Naive thymus-derived CD4-positive, alpha-beta T cell (primary cell): ENCODE results near the gene ANKRD44. TPM values are rescaled to one million over a fixed set of nuclear protein-coding genes. Genes with fewer than 3 reads are reported as not detected.

Experiments
- ATAC-seq: fragments of 150-1000 bp; cut with Tn5 transposase; 2 replicates; pipeline ENCODE4 v1.10.0; 2021; ENCODE audit warnings: mild to moderate bottlenecking, moderate library complexity
- CTCF ChIA-PET: fragments of 350-600 bp; sonication (Branson Sonifier 250); formaldehyde crosslinking; loops from one replicate; lab custom pipeline; 2021; ENCODE audit warnings: antibody characterized with exemption; lab: Charles Lee
- POLR2A ChIA-PET: fragments of 350-600 bp; sonication (Branson Sonifier 250); formaldehyde crosslinking; loops from one replicate; lab custom pipeline; 2021; ENCODE audit warnings: antibody characterized with exemption, inconsistent platforms; lab: Charles Lee
- DNase-seq, 9 donors: peaks; one replicate each; pipeline versions ENCODE4 v3.0.0 to v3.0.0-alpha.2; 2020 to 2022; ENCODE audit warnings: mixed read lengths in 1 of 9
- H3K27ac ChIP-seq: one replicate; pipeline ENCODE4 v1.7.0; 2013; ENCODE audit warnings: mild to moderate bottlenecking, low read depth, low read length, moderate library complexity
- H3K27me3 ChIP-seq, 2 donors: one replicate each; pipeline ENCODE4 v1.7.0; 2013; ENCODE audit warnings: low read length in 2 of 2, mild to moderate bottlenecking in 2 of 2, moderate library complexity in 2 of 2; ENCODE audit not compliant: control insufficient read depth in 2 of 2, insufficient read depth in 2 of 2
- H3K36me3 ChIP-seq, 3 experiments: 1 replicate in 2 of 3; 2 replicates in 1 of 3; pipeline ENCODE4 v1.7.0; 2013; ENCODE audit warnings: low read length in 3 of 3, mild to moderate bottlenecking in 3 of 3, moderate library complexity in 1 of 3; ENCODE audit not compliant: insufficient read depth in 3 of 3, control insufficient read depth in 2 of 3
- H3K4me1 ChIP-seq, 2 donors: one replicate each; pipeline ENCODE4 v1.7.0; 2013; ENCODE audit warnings: low read length in 2 of 2, mild to moderate bottlenecking in 2 of 2, moderate library complexity in 1 of 2; ENCODE audit not compliant: control insufficient read depth in 2 of 2, insufficient read depth in 2 of 2
- H3K4me3 ChIP-seq: 2 replicates; pipeline ENCODE4 v1.7.0; 2013; ENCODE audit warnings: mild to moderate bottlenecking, low read length
- H3K9me3 ChIP-seq, 3 experiments: 1 replicate in 2 of 3; 2 replicates in 1 of 3; pipeline ENCODE4 v1.7.0; 2013; ENCODE audit warnings: low read length in 3 of 3; ENCODE audit not compliant: control insufficient read depth in 2 of 3
- H3K27ac Mint-ChIP-seq, 9 donors: one replicate each; pipeline ENCODE4 v1.8.0; 2020 to 2022; ENCODE audit warnings: mixed read lengths in 9 of 9, mild to moderate bottlenecking in 8 of 9, moderate library complexity in 5 of 9, inconsistent platforms in 2 of 9
- H3K27me3 Mint-ChIP-seq, 5 donors: one replicate each; pipeline ENCODE4 v1.8.0; 2021 to 2022; ENCODE audit warnings: mixed read lengths in 5 of 5, mild to moderate bottlenecking in 1 of 5
- H3K36me3 Mint-ChIP-seq, 5 donors: one replicate each; pipeline ENCODE4 v1.8.0; 2020 to 2022; ENCODE audit warnings: mixed read lengths in 5 of 5, mild to moderate bottlenecking in 3 of 5, inconsistent platforms in 1 of 5
- H3K4me1 Mint-ChIP-seq, 7 donors: one replicate each; pipeline ENCODE4 v1.8.0; 2020 to 2022; ENCODE audit warnings: mixed read lengths in 7 of 7, mild to moderate bottlenecking in 3 of 7, inconsistent platforms in 1 of 7
- H3K4me3 Mint-ChIP-seq, 10 donors: one replicate each; pipeline ENCODE4 v1.8.0; 2020 to 2022; ENCODE audit warnings: mild to moderate bottlenecking in 10 of 10, mixed read lengths in 10 of 10, moderate library complexity in 6 of 10, inconsistent platforms in 2 of 10
- H3K9me3 Mint-ChIP-seq, 11 donors: one replicate each; pipeline ENCODE4 v1.8.0; 2020 to 2022; ENCODE audit warnings: mixed read lengths in 11 of 11, mild to moderate bottlenecking in 4 of 11, inconsistent platforms in 1 of 11, moderate library complexity in 1 of 11
- intact Hi-C, 2 donors: fragments of 100-400 bp; cut with micrococcal nuclease; formaldehyde crosslinking; loops; one replicate each; pipeline ENCODE4 v1.15.1; 2023
- polyA plus RNA-seq, 2 donors: library from polyadenylated mRNA; unstranded; fragments of 300-500 nt; fragmentation: Illumina TruSeq; gene quantifications; one replicate each; pipeline ENCODE4 v1.2.3, GENCODE V29; 2021
- total RNA-seq, 6 experiments: library from RNA in 5 of 6; stranded (reverse) in 5 of 6; gene quantifications; 1 replicate in 5 of 6; 2 replicates in 1 of 6; pipeline ENCODE4 v1.2.3 and lab custom pipeline; 2021 to 2026

ANKRD44 gene
- total and polyA plus RNA-seq, 7 experiments from 2014 or later = 88.6 to 296 (median 235) TPM

- Histone ChIP-seq H3K4me3 (peak overlapping the region; percentile 12), H3K4me1 (peaks cover 92 to 96% of the 10 kb centered on the region in 2 donors), H3K9me3 (no peaks in the 10 kb centered on the region), H3K27ac (peak overlapping the region; percentile 82), H3K36me3 (peaks cover 0 to 4% (median 0%) of the 10 kb centered on the region in 3 experiments), H3K27me3 (no peaks in the 10 kb centered on the region)
- peaks cover 0 to 32% (median 7%) of the 10 kb centered on the region in 5 donors for H3K36me3 Mint-ChIP-seq
- DNase-seq (peak in 1 of 9 donors; percentile 36), ATAC-seq (no peak)
- H3K4me1 Mint-ChIP-seq = peaks cover 77 to 99% (median 97%) of the 10 kb centered on the region in 7 donors
- ChIA-PET CTCF (interaction anchor here (0.6 to 2.5 kb wide), 6 partner anchors 11 to 99 kb away, joined by 3 to 12 read pairs (median 4); no protein-coding TSS in a partner anchor), POLR2A (interaction anchor here (1.0 to 14.4 kb wide), 11 partner anchors 9 to 106 kb away, joined by 3 to 254 read pairs (median 8); partner anchors contain the start of gene ANKRD44)
- intact Hi-C loops = loop anchor here (1.0 to 10.0 kb wide), 6 partner anchors 8 to 296 kb away; partner anchors contain the start of gene HSPE1 (in 1 of the 2)
- H3K27me3 Mint-ChIP-seq = no peaks in the 10 kb centered on the region
- peak overlapping the region; percentile 79 to 100 (median 98) for H3K27ac Mint-ChIP-seq
- peak overlapping the region; percentile 61 to 86 (median 78) for H3K4me3 Mint-ChIP-seq
- H3K9me3 Mint-ChIP-seq = peaks cover 0 to 3% (median 0%) of the 10 kb centered on the region in 11 donors
Observed at GRCh38 chr2:197209246-197209645, 101.3 kb downstream of the ANKRD44 start.

GRCh38 chr2:197208841-197209240 is 101.7 kb downstream of the ANKRD44 start:
- no peaks in the 10 kb centered on the region for H3K9me3 ChIP-seq
- DNase-seq = peak in 6 of 9 donors; percentile 23 to 54 (median 42)
- peak overlapping the region; percentile 82 for H3K27ac ChIP-seq
- peaks cover 78 to 99% (median 95%) of the 10 kb centered on the region in 7 donors for H3K4me1 Mint-ChIP-seq
- peaks cover 0 to 32% (median 7%) of the 10 kb centered on the region in 5 donors for H3K36me3 Mint-ChIP-seq
- peak overlapping the region; percentile 79 to 100 (median 98) for H3K27ac Mint-ChIP-seq
- H3K4me3 ChIP-seq = no peak overlapping the region
- no peaks in the 10 kb centered on the region for H3K27me3 ChIP-seq
- ChIA-PET POLR2A (interaction anchor here (0.7 to 14.4 kb wide), 12 partner anchors 8 to 106 kb away, joined by 3 to 254 read pairs (median 6); partner anchors contain the start of gene ANKRD44), CTCF (interaction anchor here (0.6 to 2.5 kb wide), 6 partner anchors 11 to 100 kb away, joined by 3 to 12 read pairs (median 4); no protein-coding TSS in a partner anchor)
- peak overlapping the region; percentile 61 to 86 (median 78) for H3K4me3 Mint-ChIP-seq
- intact Hi-C loops = loop anchor here (1.0 to 10.0 kb wide), 6 partner anchors 8 to 296 kb away; partner anchors contain the start of gene HSPE1 (in 1 of the 2)
- no peak for ATAC-seq
- H3K36me3 ChIP-seq = peaks cover 0 to 4% (median 0%) of the 10 kb centered on the region in 3 experiments
- no peaks in the 10 kb centered on the region for H3K27me3 Mint-ChIP-seq
- H3K9me3 Mint-ChIP-seq = peaks cover 0 to 3% (median 0%) of the 10 kb centered on the region in 11 donors
- H3K4me1 ChIP-seq = peaks cover 89 to 93% of the 10 kb centered on the region in 2 donors

GRCh38 chr2:197208024-197208423 is 102.6 kb downstream of the ANKRD44 start:
- H3K4me1 ChIP-seq = peaks cover 84 to 92% of the 10 kb centered on the region in 2 donors
- intact Hi-C loops = loop anchor here in 1 of 2 donors (10.0 kb wide), 1 partner anchor 297 kb away; the partner anchor contains the start of gene HSPE1
- Mint-ChIP-seq H3K9me3 (peaks cover 0 to 3% (median 0%) of the 10 kb centered on the region in 11 donors), H3K36me3 (peaks cover 6 to 40% (median 16%) of the 10 kb centered on the region in 5 donors), H3K27ac (peak overlapping the region; percentile 93 to 100 (median 98)), H3K4me3 (peak overlapping the region; percentile 51 to 88 (median 77)), H3K27me3 (no peaks in the 10 kb centered on the region), H3K4me1 (peaks cover 75 to 99% (median 94%) of the 10 kb centered on the region in 7 donors)
- H3K36me3 ChIP-seq = peaks cover 0 to 11% (median 0%) of the 10 kb centered on the region in 3 experiments
- H3K27me3 ChIP-seq = no peaks in the 10 kb centered on the region
- H3K4me3 ChIP-seq = peak overlapping the region; percentile 20
- ChIA-PET POLR2A (interaction anchor here (0.5 to 14.4 kb wide), 11 partner anchors 8 to 121 kb away, joined by 3 to 254 read pairs (median 8); partner anchors contain the start of gene ANKRD44), CTCF (interaction anchor here (0.7 to 2.6 kb wide), 6 partner anchors 10 to 103 kb away, joined by 3 to 14 read pairs (median 4); no protein-coding TSS in a partner anchor)
- peak overlapping the region; percentile 82 for H3K27ac ChIP-seq
- DNase-seq (peak in 1 of 9 donors; percentile 33), ATAC-seq (no peak)
- no peaks in the 10 kb centered on the region for H3K9me3 ChIP-seq

DNA sequence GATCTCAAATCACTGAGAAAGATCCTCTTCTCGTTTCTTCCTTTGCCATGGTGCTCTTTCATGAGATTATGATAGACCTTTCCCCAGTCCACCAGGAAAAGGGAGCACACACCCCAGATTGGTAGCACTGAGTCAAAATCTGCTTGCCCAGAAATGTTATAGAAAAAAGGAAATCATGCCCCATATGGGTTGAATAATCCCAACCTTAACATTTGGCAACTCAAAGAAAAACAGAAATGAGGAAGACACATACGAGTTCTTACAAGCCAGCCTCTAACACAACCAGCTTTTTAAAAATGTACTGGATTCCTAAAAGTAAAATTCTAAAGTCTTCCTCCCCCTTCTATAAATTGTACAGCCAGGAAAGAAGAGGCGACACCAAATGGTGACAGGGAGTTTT is 103.0 kb downstream of the ANKRD44 start:
- Mint-ChIP-seq H3K4me1 (peaks cover 72 to 99% (median 92%) of the 10 kb centered on the region in 7 donors), H3K27ac (peak overlapping the region; percentile 93 to 100 (median 98)), H3K4me3 (peak overlapping the region; percentile 71 to 88 (median 78)), H3K9me3 (peaks cover 0 to 3% (median 0%) of the 10 kb centered on the region in 11 donors), H3K36me3 (peaks cover 8 to 41% (median 18%) of the 10 kb centered on the region in 5 donors), H3K27me3 (no peaks in the 10 kb centered on the region)
- peaks cover 0 to 11% (median 0%) of the 10 kb centered on the region in 3 experiments for H3K36me3 ChIP-seq
- no peak for ATAC-seq
- peak overlapping the region; percentile 82 for H3K27ac ChIP-seq
- peaks cover 80 to 92% of the 10 kb centered on the region in 2 donors for H3K4me1 ChIP-seq
- ChIA-PET POLR2A (interaction anchor here (0.5 to 14.4 kb wide), 14 partner anchors 8 to 205 kb away, joined by 3 to 254 read pairs (median 4); partner anchors contain the start of gene ANKRD44), CTCF (interaction anchor here (0.7 to 3.0 kb wide), 6 partner anchors 9 to 104 kb away, joined by 3 to 14 read pairs (median 4); no protein-coding TSS in a partner anchor)
- no peaks in the 10 kb centered on the region for H3K27me3 ChIP-seq
- no peaks in the 10 kb centered on the region for H3K9me3 ChIP-seq
- intact Hi-C loops = loop anchor here (2.0 to 10.0 kb wide), 2 partner anchors 47 to 297 kb away; partner anchors contain the start of gene HSPE1 (in 1 of the 2)
- DNase-seq = no peak
- peak overlapping the region; percentile 20 for H3K4me3 ChIP-seq

DNA sequence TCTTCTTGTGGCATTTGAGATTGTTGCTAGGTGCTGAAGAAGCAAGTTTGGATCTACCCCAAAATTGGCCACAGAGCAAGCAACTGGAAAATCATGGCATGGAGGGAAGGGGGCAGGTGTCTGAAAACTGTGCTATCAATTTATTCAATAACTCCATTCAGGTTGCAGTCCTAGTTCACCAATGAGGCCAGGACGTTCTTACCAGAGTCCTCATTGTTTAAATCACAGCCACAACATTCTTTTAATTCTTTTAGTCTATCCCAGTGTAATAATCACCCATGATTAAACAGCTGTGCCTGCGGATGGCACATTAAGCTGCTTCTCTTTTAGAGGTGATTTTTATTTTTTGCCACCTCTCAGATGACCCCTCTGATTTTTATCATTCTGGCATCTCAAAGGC is 103.5 kb downstream of the ANKRD44 start:
- intact Hi-C loops = loop anchor here (2.0 to 10.0 kb wide), 2 partner anchors 48 to 298 kb away; partner anchors contain the start of gene HSPE1 (in 1 of the 2)
- CTCF ChIA-PET = interaction anchor here (0.6 to 3.0 kb wide), 8 partner anchors 9 to 104 kb away, joined by 3 to 14 read pairs (median 4); no protein-coding TSS in a partner anchor
- Mint-ChIP-seq H3K27ac (peak overlapping the region; percentile 93 to 100 (median 98)), H3K27me3 (no peaks in the 10 kb centered on the region), H3K4me1 (peaks cover 69 to 98% (median 91%) of the 10 kb centered on the region in 7 donors), H3K36me3 (peaks cover 11 to 42% (median 21%) of the 10 kb centered on the region in 5 donors), H3K9me3 (peaks cover 0 to 4% (median 0%) of the 10 kb centered on the region in 11 donors), H3K4me3 (peak overlapping the region; percentile 71 to 88 (median 78))
- Histone ChIP-seq H3K36me3 (peaks cover 0 to 11% (median 0%) of the 10 kb centered on the region in 3 experiments), H3K27ac (peak overlapping the region; percentile 82), H3K4me1 (peaks cover 80 to 92% of the 10 kb centered on the region in 2 donors), H3K9me3 (no peaks in the 10 kb centered on the region), H3K4me3 (no peak overlapping the region), H3K27me3 (no peaks in the 10 kb centered on the region)
- POLR2A ChIA-PET = interaction anchor here (0.7 to 14.4 kb wide), 17 partner anchors 7 to 205 kb away, joined by 3 to 254 read pairs (median 4); partner anchors contain the start of gene ANKRD44
- DNase-seq (no peak), ATAC-seq (no peak)
